ENCODE data around the gene COL5A1.

GRCh38 chr9:134867917-134868750 is 226.5 kb downstream of the COL5A1 start:
- TF ChIP-seq POLR2A (IDR thresholded peaks at IDR 0.05) (no peak), CTCF (IDR thresholded peaks at IDR 0.05) (no peak)

Data from tibial nerve (tissue), 3 donors.